DLD1 (cell line): ENCODE measurements around the gene NPBWR2.

ENCODE experiments used
- in situ Hi-C: cut with HindIII; loops from 2 replicates; pipeline ENCODE4 v1.10.0; 2017; ENCODE audit warnings: low sequenced_read_pairs

The NPBWR2 gene, protein sequence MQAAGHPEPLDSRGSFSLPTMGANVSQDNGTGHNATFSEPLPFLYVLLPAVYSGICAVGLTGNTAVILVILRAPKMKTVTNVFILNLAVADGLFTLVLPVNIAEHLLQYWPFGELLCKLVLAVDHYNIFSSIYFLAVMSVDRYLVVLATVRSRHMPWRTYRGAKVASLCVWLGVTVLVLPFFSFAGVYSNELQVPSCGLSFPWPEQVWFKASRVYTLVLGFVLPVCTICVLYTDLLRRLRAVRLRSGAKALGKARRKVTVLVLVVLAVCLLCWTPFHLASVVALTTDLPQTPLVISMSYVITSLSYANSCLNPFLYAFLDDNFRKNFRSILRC

DNA sequence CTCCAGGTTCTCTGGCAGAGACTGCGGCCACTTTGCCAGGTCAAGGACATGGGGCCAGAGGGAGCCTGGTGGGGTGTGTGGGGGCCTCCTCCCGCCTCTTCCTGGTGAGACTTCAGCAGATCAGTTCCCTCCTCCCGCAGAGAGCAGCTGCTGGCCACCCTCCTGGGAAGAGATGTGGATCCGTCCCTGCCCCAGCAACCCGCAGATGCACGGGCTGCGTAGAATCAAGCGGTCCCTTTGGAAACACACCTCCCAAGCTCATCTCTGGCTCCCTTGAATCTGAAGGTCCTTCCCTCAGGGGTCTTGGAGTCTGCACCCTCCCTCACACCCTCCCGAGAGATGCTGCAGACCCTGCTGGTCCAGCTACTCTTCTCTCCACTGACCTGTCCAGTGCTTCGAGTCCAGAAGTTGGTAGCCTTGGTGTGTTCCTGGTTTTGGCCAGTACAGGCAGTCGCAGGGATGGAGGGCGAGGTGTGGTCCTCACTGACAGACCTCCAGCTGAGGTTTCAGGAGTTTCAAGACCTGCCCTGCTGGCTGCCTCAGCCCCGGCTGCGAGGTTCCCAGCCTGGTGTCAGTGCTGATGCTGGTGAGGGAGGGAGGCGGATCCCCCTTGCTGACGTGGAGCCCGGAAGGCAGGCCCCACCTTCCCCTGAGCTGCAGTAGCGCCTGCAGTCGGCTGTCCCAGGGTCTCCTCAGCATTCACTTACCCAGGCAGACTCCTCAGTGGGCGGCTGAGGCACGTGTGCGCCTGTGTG is at the start of gene NPBWR2:
Gene NPBWR2 (minus strand): TSS at position 585 of the 755 bp plus-strand sequence. CDS start 734 bp downstream, outside the sequence.
- in situ Hi-C loops: no loop called here

- in situ Hi-C loops: no loop called here
Measured at GRCh38 chr20:64156136-64156885, 48.9 kb upstream of the NPBWR2 start.

GRCh38 chr20:64155258-64156135 is 48.1 kb upstream of the NPBWR2 start:
- in situ Hi-C loops: no loop called here

DNA sequence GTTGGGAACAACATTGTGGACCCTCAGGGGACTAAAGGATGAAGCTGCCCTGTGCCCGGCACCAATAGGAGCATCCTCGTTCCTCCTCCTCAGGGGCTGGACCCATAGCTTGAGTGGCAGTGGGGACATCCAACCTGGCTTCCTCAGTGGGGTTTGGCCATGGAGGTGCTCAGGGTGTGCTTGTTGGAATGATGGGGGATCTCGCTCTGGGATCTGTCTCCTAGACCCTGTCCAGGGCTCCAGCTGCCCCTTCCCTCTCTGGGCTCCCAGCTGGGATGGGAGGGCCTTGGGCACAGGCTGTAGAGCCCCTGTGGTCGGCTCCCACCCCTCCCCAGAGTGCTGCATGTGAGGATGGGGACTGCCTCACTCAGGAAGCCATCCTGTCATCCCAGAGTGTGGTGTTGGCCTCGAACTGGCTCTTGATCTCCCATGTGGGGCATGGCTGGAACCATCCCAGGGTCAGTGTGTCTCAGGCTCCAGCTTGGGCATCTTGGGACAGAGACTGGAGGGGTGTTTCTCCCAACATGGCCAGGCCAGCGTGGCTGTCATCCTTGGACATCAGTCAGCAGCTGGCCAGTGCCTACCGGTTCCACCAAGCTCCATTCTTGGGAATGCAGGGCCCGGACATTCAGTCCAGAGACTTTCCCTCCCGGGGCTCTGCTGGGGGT is 47.4 kb upstream of the NPBWR2 start:
- in situ Hi-C loops: no loop called here

GRCh38 chr20:64153861-64154589 is 46.7 kb upstream of the NPBWR2 start:
- in situ Hi-C loops: no loop called here

DNA sequence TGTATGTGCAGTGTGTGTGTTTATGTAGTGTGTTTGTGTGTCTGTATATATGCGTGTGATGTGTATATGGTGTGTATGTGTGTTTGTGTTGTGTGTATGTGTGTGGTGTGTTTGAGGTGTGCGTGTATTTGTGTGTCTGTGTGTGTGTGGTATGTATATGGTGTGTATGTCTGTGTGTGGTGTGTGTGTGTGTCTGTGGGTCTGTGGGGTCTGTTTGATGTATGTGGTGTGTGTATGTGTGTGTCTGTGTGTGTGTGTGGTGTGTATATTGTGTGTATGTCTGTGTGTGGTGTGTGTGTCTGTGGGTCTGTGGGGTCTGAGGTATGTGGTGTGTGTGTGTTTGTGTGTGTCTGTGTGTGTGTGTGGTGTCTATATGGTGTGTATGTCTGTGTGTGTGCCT is 46.0 kb upstream of the NPBWR2 start:
- in situ Hi-C loops: no loop called here

GRCh38 chr20:64152906-64153305 is 45.5 kb upstream of the NPBWR2 start:
- in situ Hi-C loops: no loop called here

- in situ Hi-C loops: no loop called here
Measured at GRCh38 chr20:64151633-64152530, 44.5 kb upstream of the NPBWR2 start.

GRCh38 chr20:64150756-64151632 is 43.6 kb upstream of the NPBWR2 start:
- in situ Hi-C loops: no loop called here

- in situ Hi-C loops: no loop called here
Measured at GRCh38 chr20:64149809-64150560, 42.6 kb upstream of the NPBWR2 start.

DNA sequence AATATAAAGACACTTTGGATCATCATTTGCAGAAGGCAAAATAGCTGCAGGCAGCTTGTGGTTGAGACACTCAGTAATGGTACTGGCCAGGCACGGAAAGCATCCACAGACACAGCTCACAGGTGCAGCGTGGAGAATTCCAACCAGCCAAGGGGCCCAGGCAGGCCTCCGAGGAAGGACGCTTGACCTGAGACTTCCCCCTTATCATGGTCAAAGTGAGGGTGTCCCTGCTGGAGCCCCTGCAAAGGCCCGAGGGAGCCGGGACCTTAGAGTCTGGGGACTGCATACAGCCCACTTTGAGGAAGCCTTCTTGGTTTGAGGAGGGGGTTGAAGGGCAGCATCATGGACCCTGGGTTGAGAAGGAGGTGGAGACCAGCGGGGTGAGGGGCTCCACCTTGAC is 41.8 kb upstream of the NPBWR2 start:
- in situ Hi-C loops: no loop called here

GRCh38 chr20:64148581-64148980 is 41.2 kb upstream of the NPBWR2 start:
- in situ Hi-C loops: no loop called here

- in situ Hi-C loops: no loop called here
Measured at GRCh38 chr20:64146936-64147477, 39.6 kb upstream of the NPBWR2 start.

- in situ Hi-C loops: no loop called here
Measured at GRCh38 chr20:64146301-64146935, 39.1 kb upstream of the NPBWR2 start.

GRCh38 chr20:64145458-64146300 is 38.3 kb upstream of the NPBWR2 start:
- in situ Hi-C loops: no loop called here
